ENCODE data around the gene GPATCH11. TPM values are rescaled to one million over a fixed set of nuclear protein-coding genes. Genes with fewer than 3 reads are reported as not detected.

Gene GPATCH11
- total RNA-seq, 2 donors from 2014 or later: 3.3 to 5.2 TPM

DNA sequence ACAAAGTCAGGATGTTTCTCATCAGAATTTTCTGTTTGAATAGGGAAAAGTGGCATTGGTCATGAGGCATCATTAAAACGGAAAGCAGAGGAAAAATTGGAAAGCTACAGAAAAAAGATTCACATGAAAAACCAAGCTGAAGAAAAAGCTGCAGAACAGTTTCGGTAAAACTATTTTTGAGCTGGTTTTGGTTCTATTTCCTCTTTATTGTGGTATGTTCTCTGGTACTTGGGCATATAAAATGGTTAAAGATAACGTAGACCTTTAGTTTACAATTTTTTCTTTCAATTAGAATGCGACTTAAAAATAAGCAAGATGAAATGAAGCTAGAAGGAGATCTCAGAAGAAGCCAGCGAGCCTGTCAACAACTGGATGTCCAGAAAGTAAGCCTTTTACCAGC, 7.6 kb downstream of the GPATCH11 start:
- ATAC-seq (no peak), DNase-seq (no peak)
- no peak overlapping the region for H3K27ac ChIP-seq
- TF ChIP-seq, protein P1, sequence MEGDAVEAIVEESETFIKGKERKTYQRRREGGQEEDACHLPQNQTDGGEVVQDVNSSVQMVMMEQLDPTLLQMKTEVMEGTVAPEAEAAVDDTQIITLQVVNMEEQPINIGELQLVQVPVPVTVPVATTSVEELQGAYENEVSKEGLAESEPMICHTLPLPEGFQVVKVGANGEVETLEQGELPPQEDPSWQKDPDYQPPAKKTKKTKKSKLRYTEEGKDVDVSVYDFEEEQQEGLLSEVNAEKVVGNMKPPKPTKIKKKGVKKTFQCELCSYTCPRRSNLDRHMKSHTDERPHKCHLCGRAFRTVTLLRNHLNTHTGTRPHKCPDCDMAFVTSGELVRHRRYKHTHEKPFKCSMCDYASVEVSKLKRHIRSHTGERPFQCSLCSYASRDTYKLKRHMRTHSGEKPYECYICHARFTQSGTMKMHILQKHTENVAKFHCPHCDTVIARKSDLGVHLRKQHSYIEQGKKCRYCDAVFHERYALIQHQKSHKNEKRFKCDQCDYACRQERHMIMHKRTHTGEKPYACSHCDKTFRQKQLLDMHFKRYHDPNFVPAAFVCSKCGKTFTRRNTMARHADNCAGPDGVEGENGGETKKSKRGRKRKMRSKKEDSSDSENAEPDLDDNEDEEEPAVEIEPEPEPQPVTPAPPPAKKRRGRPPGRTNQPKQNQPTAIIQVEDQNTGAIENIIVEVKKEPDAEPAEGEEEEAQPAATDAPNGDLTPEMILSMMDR (IDR thresholded peaks at IDR 0.05): no peak
- TF ChIP-seq POLR2A (IDR thresholded peaks at IDR 0.05): no peak
- no peaks in the 10 kb centered on the region for H3K27me3 ChIP-seq
- intact Hi-C loops (cut with DNase I): no loop called here
- H3K9me3 ChIP-seq: no peaks in the 10 kb centered on the region
- no peaks in the 10 kb centered on the region for H3K4me1 ChIP-seq
- no peak overlapping the region for H3K4me3 ChIP-seq
- H3K36me3 ChIP-seq (replicated peaks in 1 of 2; ENCODE audit: insufficient read depth in 1 of 2, low read depth in 2 of 2): peaks cover 3 to 11% of the 10 kb centered on the region in 2 donors
- 80 to 83% methylated on average over 5 of the region's 5 CpGs for WGBS, 2 donors

DNA sequence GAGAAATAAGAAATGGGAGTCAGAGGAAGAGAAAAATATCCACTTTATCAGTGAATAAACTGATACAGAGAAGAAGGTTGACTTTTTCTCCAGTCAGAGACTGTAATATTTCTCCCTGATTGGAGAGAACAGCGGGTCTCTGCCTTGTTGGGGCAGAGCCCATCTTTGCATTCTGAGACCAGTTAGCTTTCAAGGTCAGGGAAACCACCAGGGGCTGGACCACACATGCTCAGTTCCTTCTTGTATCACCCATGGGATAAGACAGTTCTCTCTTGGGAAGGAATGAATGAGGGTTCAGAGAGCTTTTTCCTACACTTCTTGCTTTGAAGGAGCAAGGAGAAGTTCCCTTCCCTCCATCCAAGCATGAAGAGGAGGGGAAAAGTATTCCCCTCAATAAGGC, 12.2 kb downstream of the GPATCH11 start:
- intact Hi-C loops (cut with DNase I): no loop called here

DNA sequence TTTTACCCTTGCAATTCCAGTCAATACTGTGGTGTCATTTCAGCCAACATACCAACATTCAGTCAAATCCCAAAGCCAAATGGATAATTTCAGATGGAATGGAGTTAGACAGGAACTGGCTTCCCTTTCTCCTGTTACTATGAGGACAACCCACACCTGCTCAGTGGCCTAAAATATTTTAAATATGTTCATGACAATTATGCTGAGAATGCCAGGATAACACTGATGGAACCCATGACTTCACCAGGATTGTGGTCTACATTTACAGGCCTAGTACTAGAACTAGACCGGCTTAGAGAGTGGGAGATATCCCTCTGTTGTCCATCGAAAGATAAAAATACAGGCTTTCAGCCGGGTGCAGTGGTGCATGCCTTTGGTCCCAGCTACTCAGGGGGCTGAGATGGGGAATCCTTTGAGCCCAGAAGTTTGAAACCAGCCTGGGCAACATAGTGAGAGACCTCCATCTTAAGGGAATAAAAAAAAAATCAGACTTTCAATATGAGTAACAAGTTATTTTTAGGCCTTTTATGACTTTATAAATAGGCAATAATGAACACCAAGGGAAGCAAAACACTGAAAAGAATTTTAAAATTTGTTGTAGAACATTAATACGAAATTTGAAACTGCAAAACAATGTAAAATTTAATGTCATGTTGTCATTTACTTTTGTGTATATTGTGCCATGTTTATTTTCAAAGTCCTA, 14.2 kb downstream of the GPATCH11 start:
- WGBS, 2 donors: 86 to 97% methylated on average over 4 of the region's 4 CpGs
- TF ChIP-seq, protein P1 (IDR thresholded peaks at IDR 0.05): no peak
- no peak for TF ChIP-seq POLR2A (IDR thresholded peaks at IDR 0.05)
- Histone ChIP-seq H3K4me1 (no peaks in the 10 kb centered on the region), H3K27ac (no peak overlapping the region), H3K36me3 (replicated peaks in 1 of 2; ENCODE audit: insufficient read depth in 1 of 2, low read depth in 2 of 2) (peaks cover 3 to 4% of the 10 kb centered on the region in 2 donors), H3K4me3 (no peak overlapping the region), H3K27me3 (no peaks in the 10 kb centered on the region), H3K9me3 (no peaks in the 10 kb centered on the region)
- DNase-seq (no peak), ATAC-seq (no peak)
- intact Hi-C loops (cut with DNase I): no loop called here

More for the DNA sequence above, 12.2 kb downstream of the GPATCH11 start:
- no peaks in the 10 kb centered on the region for H3K4me1 ChIP-seq
- H3K27ac ChIP-seq: no peak overlapping the region
- 86 to 87% methylated on average over 1 of the region's 1 CpG for WGBS, 2 donors
- TF ChIP-seq, protein P1 (IDR thresholded peaks at IDR 0.05): no peak
- no peak for TF ChIP-seq POLR2A (IDR thresholded peaks at IDR 0.05)
- no peaks in the 10 kb centered on the region for H3K27me3 ChIP-seq
- no peaks in the 10 kb centered on the region for H3K9me3 ChIP-seq
- no peak overlapping the region for H3K4me3 ChIP-seq
- ATAC-seq (no peak), DNase-seq (no peak)
- peaks cover 3 to 6% of the 10 kb centered on the region in 2 donors for H3K36me3 ChIP-seq (replicated peaks in 1 of 2; ENCODE audit: insufficient read depth in 1 of 2, low read depth in 2 of 2)

DNA sequence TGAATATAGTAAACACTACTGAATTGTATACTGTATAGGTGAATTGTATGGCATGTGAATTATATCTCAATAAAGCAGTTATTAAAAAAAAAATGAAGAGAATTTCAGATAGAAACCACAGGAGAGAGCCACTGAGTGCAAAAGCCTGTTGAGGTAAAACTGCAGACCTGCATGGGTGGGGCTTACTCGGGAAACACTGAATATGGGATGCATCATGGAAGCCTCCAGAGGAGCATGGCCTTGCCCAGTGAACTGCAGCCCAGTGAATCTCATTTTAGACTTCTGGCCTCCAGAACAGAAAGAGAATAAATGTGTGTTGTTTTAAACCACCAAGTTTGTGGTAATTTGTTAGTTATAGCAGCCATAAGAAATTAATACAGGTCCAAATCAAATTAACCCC, 15.7 kb downstream of the GPATCH11 start:
- no peaks in the 10 kb centered on the region for H3K4me1 ChIP-seq
- TF ChIP-seq, protein P1 (IDR thresholded peaks at IDR 0.05): no peak
- TF ChIP-seq POLR2A (IDR thresholded peaks at IDR 0.05): no peak
- H3K27ac ChIP-seq: no peak overlapping the region
- H3K36me3 ChIP-seq (replicated peaks in 1 of 2; ENCODE audit: insufficient read depth in 1 of 2, low read depth in 2 of 2): peaks cover 0 to 1% of the 10 kb centered on the region in 2 donors
- 67 to 70% methylated on average over 1 of the region's 1 CpG for WGBS, 2 donors
- H3K9me3 ChIP-seq: no peaks in the 10 kb centered on the region
- DNase-seq: no peak
- no peaks in the 10 kb centered on the region for H3K27me3 ChIP-seq
- no peak for ATAC-seq
- no peak overlapping the region for H3K4me3 ChIP-seq
- intact Hi-C loops (cut with DNase I): no loop called here

DNA sequence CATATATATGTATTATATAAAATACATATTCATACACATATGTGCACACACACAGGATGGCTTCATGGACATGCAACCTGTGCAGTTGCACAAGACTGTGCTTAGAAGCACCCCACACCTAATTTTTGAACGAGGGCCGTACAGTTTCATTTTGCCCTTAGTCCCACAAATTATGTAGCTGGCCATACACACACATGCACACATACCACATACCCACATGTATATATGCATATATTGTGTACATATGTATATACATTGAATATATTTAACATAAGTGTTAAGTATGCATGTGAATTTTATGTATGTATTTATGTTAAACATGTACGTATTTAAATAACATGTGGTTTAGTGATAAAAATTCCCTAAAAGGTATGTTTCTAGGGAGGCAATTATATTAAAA, 18.3 kb downstream of the GPATCH11 start:
- no peak for TF ChIP-seq POLR2A (IDR thresholded peaks at IDR 0.05)
- TF ChIP-seq, protein P1 (IDR thresholded peaks at IDR 0.05): no peak
- DNase-seq (no peak), ATAC-seq (no peak)
- intact Hi-C loops (cut with DNase I): no loop called here
- peaks cover 0 to 8% of the 10 kb centered on the region in 2 donors for H3K36me3 ChIP-seq (replicated peaks in 1 of 2; ENCODE audit: insufficient read depth in 1 of 2, low read depth in 2 of 2)
- no peak overlapping the region for H3K27ac ChIP-seq
- H3K27me3 ChIP-seq: no peaks in the 10 kb centered on the region
- H3K9me3 ChIP-seq: no peaks in the 10 kb centered on the region
- WGBS, 2 donors: 88 to 92% methylated on average over 3 of the region's 3 CpGs
- no peak overlapping the region for H3K4me3 ChIP-seq
- H3K4me1 ChIP-seq: no peaks in the 10 kb centered on the region
